HG03045 (cell line): ENCODE measurements around the gene CCT2.

Source experiments
- ATAC-seq: cut with Tn5 transposase; IDR thresholded peaks from one replicate; pipeline ENCODE4 v1.9.1; 2021; ENCODE audit warnings: mild to moderate bottlenecking, moderate library complexity; ENCODE audit not compliant: unreplicated experiment

The CCT2 gene

GRCh38 chr12:69639400-69640016 lies 54.2 kb downstream of the CCT2 start:
- ATAC-seq = peak; percentile 77

GRCh38 chr12:69641546-69641945 lies 56.3 kb downstream of the CCT2 start:
- ATAC-seq = no peak

- no peak for ATAC-seq
Measured at GRCh38 chr12:69642531-69642930, 57.3 kb downstream of the CCT2 start.

GRCh38 chr12:69644511-69644910 lies 59.3 kb downstream of the CCT2 start:
- no peak for ATAC-seq

- no peak for ATAC-seq
Measured at GRCh38 chr12:69645031-69645430, 59.8 kb downstream of the CCT2 start.

GRCh38 chr12:69647178-69647577 lies 61.9 kb downstream of the CCT2 start:
- ATAC-seq = no peak

- no peak for ATAC-seq
Measured at GRCh38 chr12:69648476-69648875, 63.2 kb downstream of the CCT2 start.

- ATAC-seq = no peak
Measured at GRCh38 chr12:69649529-69649928, 64.3 kb downstream of the CCT2 start.
